LNCaP clone FGC (cell line): ENCODE measurements around the gene ATRX.
A peak's percentile ranks its signal among the peaks of the same experiment; 100 is the strongest.

Experiments
- DNase-seq: peaks from one replicate; pipeline ENCODE4 v3.0.0-alpha.2; 2011; ENCODE audit warnings: low read depth
- H3K4me3 ChIP-seq: 2 replicates; pipeline ENCODE4 v1.5.1; 2011; ENCODE audit warnings: mild to moderate bottlenecking, low read depth, low read length, control low read depth
- TF ChIP-seq, protein P1 (sequence below): IDR thresholded peaks from 2 replicates; pipeline ENCODE4 v1.5.1; 2012; ENCODE audit warnings: mild to moderate bottlenecking; ENCODE audit not compliant: control insufficient read depth, insufficient read depth; ENCODE audit errors: extremely low read depth

ATRX gene

DNA sequence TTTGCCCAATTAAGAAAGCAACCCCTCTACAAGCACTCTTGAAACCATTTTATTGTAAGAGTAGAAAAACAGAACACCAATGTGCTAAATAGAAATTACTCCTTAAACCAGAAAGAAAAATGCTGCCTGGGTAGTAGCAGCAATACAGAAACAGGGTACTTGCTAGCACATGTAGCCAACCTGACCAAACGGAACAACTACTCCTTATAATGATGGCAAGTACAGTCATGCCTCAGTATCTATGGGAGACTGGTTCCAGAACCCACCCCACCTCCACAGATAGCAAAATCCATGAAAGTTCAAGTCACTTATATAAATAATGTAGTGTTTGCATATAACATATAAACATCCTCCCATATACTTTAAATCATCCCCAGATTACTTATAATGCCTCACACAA, 168.8 kb downstream of the ATRX start:
- no peak overlapping the region for H3K4me3 ChIP-seq
- DNase-seq = no peak
- TF ChIP-seq, protein P1, sequence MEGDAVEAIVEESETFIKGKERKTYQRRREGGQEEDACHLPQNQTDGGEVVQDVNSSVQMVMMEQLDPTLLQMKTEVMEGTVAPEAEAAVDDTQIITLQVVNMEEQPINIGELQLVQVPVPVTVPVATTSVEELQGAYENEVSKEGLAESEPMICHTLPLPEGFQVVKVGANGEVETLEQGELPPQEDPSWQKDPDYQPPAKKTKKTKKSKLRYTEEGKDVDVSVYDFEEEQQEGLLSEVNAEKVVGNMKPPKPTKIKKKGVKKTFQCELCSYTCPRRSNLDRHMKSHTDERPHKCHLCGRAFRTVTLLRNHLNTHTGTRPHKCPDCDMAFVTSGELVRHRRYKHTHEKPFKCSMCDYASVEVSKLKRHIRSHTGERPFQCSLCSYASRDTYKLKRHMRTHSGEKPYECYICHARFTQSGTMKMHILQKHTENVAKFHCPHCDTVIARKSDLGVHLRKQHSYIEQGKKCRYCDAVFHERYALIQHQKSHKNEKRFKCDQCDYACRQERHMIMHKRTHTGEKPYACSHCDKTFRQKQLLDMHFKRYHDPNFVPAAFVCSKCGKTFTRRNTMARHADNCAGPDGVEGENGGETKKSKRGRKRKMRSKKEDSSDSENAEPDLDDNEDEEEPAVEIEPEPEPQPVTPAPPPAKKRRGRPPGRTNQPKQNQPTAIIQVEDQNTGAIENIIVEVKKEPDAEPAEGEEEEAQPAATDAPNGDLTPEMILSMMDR = no peak

DNA sequence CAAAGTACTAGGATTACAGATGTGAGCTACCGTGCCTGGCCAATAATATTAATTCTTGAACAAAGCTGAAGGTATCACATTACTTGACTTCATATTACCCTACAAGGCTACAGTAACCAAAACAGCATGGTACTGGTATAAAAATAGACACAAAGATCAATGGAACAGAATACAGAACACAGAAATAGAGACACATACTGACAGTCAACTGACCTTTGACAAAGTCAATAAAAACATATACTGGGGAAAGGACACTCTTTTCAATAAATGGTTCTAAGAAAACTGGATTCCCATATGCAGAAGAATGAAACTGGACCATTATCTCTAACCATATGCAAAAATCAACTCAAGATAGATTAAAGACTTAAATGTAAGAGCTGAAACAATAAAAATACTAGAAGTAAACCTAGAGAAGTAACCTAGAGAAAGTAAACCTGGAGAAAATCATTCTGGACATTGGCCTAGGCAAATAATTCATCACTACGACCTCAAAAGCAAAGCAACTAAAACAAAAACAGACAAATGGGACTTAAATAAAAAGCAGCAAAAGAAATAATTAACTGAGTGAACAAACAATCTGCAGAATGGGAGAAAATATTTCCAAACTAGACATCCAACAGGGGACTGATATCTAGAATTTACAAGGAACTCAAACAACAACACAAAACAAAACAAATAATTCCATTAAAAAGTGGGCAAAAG, 182.2 kb downstream of the ATRX start:
- DNase-seq = no peak
- no peak overlapping the region for H3K4me3 ChIP-seq
- TF ChIP-seq, protein P1 = no peak

- TF ChIP-seq, protein P1 = no peak
- no peak for DNase-seq
- no peak overlapping the region for H3K4me3 ChIP-seq
These were observed 188.5 kb downstream of the ATRX start for GRCh38 chrX:77597511-77597910.

DNA sequence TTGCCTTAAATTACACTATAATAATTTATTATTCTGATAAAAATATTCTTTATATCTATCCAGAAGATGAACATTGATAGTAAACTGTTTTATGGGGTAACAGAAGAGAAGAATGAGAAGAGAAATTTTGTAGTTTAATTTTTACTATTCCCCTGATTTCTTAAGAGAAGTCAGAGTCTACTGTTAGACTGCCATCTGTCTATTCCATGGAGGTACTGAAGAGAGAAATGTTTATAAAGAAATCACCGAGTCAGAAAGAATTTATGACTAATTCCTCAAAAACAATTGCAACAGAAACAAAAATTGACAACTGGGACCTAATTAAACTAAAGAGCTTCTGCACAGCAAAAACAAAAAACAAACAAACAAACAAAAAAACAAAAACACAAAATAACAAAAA, 188.9 kb downstream of the ATRX start:
- TF ChIP-seq, protein P1 = 0 out of 2 replicates have a peak, but pooled peaks have one; percentile 9
- no peak overlapping the region for H3K4me3 ChIP-seq
- DNase-seq = no peak

- H3K4me3 ChIP-seq = no peak overlapping the region
- TF ChIP-seq, protein P1 = no peak
- DNase-seq = no peak
These were observed 190.2 kb downstream of the ATRX start for GRCh38 chrX:77595848-77596247.

DNA sequence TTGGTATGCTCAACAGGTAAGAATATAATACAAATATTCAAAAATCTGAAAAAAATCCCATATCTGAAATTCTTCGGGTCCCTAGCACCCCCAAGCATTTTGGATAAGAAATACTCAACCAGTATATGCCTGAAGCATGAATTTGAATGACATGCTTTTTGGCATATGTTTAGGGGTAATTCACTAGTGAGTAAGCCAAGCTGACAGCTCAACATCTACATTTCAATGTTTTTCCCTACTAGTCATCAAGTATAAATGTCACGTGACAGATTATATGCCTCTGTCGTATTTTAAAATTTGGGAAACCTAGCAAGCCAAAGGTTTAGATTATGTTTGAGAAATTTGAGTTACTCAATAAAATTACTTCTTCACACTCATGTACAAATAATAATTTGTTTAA, 213.7 kb downstream of the ATRX start:
- TF ChIP-seq, protein P1 = no peak
- no peak for DNase-seq
- no peak overlapping the region for H3K4me3 ChIP-seq

- DNase-seq = no peak
- TF ChIP-seq, protein P1 = no peak
- no peak overlapping the region for H3K4me3 ChIP-seq
These were observed 220.7 kb downstream of the ATRX start for GRCh38 chrX:77565278-77565677.
